Hematopoietic multipotent progenitor cell treated with erythropoietin and hydrocortisone succinate and interleukin-3 and kit ligand, for 6 days (in vitro differentiated cells): ENCODE results near the gene TSEN15.

Experiments used
- DNase-seq: peaks from one replicate; pipeline ENCODE4 v3.0.0-alpha.2; 2015

The TSEN15 gene

GRCh38 chr1:184051485-184052193, at the start of gene TSEN15:
TSEN15 (plus strand) TSS chr1:184051730; CDS start chr1:184051756, 26 bp downstream.
- DNase-seq, result peak; percentile 87

DNA sequence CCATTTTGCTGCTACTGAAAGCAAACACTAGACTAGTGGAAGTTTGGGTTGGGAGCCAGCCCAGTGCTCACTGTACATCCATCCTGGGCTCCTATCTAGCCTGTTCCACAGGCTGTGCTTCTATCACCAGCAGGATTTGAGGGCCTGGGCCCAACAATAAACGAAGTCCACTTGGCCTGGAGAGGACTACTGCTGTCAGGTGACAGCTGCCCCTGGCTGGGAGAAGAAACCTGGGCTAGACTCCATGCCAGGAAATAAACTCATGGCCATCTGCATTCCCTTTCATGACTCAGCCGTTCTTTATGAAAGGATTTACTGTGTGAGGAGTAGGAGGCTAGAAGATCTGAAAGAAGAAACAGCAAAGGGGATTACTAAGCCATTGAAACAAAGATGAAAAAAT, 49.5 kb upstream of the TSEN15 start:
- no peak for DNase-seq

DNA sequence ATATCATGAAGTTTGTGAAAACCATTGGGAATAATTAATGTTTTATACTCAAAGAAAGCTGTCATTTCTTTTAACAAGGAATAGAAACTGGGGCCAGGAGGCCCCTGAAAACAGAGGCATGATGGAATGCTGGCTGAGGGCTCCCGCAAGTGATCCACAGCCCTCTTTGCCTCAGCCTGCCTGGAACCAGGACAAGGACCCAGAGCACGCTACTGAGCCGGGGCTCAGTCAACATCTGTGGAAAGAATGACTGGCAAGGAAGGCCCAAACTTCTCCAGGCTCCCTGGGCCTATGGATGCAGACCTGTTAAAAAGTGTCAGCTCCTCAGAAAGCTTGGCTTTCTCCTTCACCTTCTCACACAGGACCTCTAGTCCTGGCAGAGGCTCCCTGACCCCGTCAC, 46.6 kb upstream of the TSEN15 start:
- DNase-seq, result no peak

- no peak for DNase-seq
Measured at GRCh38 chr1:184005506-184005905, 46.0 kb upstream of the TSEN15 start.

DNA sequence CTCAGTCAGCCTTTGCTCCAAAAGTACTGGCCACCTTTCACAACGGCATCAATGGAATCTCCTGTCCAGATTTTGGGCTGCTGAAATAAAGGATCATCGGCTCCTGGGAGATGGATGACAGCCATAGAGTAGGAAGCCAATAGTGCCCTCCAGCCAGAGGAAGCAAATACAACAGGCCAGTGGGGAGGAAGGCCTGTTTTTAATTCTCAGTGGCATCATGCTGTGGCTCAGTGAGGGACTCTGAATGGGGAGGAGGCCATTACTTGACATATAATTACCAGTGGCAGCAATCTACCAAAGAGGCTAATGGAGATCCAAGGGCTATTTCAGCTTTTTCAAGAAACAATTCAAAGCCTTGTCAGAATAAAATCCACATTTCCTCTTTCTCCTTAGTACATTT, 40.7 kb upstream of the TSEN15 start:
- DNase-seq, result no peak

DNA sequence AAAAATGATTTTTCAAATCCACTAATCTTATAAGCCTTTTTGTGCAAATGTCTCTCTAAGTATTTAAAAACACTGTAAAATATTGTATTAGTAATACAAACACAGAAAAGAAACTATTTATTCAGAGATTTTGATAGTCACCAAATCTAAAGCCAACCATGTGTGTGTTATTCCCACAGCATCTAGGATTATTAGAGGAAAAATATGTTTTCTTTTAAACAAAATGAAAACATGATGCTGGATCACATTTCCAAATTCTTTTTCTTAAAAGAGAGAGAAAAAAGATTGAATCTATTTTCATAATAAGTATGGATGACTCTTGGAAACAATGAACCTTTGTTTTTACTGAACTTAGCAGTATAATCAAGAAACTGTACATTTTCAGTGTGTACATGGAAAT, 39.3 kb upstream of the TSEN15 start:
- no peak for DNase-seq

DNA sequence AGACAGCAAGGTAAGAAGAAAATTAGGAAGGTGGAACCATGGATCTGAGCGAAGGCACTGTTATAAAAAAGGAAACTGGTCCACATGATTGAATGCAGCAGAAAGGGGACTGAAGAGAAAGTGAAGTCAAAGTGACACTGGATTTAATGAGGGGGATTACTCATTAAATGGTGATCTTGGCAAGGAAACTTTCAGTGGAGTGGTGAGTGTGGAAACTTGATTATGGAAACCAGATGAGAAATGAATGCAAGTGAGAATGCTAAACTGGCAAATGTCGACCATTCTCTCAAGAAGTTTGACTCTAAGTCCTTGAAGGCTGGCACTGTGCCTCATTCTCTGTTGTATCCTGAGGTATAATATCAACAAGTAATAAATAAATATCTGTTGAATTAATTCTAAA, 37.3 kb upstream of the TSEN15 start:
- DNase-seq, result no peak

GRCh38 chr1:184016169-184016568, 35.4 kb upstream of the TSEN15 start:
- DNase-seq, result no peak

- peak; percentile 49 for DNase-seq
Measured at GRCh38 chr1:184017306-184017705, 34.2 kb upstream of the TSEN15 start.

GRCh38 chr1:184018622-184019021, 32.9 kb upstream of the TSEN15 start:
- no peak for DNase-seq

DNA sequence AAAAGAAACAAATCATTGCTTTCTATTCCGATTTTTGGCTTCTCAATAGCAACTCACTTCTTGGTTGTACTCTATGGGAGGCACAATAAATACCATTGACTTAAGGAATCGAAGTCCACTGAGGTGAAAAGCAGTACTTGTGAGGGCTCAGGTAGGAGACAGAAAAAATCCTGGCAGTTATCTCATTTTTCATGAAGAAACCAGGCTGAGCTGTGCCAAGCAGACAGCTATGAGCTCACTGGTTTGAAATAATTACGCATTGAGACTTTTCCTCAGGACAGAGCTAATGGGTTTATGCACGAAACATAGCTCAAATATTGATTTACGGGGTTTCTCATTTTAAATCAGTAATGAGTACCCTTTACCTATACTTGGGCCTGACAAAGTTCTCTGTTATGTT, 32.5 kb upstream of the TSEN15 start:
- DNase-seq, result no peak

DNA sequence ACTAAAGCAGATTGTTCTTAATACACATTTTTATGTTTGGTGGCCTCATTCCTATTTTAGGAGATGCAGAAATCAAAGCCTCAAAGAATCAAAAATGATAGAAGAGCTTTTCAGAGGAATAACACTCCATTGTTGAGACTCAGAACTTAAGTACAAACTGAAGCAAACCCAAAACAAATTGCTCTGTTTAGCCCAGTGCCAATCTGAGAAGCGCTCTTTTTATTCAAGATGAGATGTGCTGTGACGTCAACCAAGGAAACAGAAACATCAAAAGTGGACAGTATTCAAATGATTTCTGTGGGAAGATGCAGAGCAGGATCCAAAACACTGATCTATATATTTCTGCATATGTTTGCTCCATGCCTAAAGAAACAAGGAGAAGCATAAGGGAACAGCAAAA, 32.0 kb upstream of the TSEN15 start:
- no peak for DNase-seq

- DNase-seq, result no peak
Measured at GRCh38 chr1:184020328-184020727, 31.2 kb upstream of the TSEN15 start.

- no peak for DNase-seq
Measured at GRCh38 chr1:184020855-184021254, 30.7 kb upstream of the TSEN15 start.

- DNase-seq, result no peak
Measured at GRCh38 chr1:184021728-184022127, 29.8 kb upstream of the TSEN15 start.

DNA sequence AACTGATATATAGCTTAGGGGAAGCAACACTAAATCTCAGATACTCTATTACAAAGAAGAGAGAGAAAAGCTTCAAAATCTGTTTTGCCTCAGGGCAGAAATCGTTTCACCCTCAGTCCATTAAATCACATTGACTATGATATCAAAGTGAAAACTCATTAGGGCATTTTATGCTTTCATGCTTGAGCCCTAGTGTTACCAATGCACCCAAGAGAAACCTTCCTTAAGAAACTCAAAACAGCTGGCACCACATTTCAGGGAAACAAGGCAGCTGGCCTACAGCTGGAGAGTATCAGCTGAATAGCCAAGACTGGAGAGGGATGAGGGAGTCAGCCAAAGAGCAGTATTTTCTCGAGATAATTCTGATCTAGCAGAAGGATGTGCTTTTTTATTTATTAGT, 28.9 kb upstream of the TSEN15 start:
- no peak for DNase-seq

DNA sequence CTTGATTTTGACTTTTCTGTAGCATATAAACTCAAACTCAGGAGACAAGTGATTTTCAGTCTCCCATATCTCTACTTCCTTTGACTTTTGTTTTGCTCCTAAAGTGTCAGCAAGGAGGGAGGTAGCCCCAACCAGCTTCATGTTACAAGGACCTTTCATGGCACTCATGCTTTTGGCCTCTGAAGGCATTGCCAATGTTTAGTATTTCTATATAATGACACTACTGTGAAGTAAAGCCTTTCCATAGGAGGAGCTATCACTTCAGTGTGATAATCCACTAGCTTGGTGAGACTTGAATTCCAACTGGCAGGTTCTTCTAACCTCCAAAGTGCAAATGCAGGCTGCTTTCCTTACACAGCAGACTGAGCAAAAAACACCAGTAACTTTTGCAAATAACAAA, 28.4 kb upstream of the TSEN15 start:
- DNase-seq, result no peak

DNA sequence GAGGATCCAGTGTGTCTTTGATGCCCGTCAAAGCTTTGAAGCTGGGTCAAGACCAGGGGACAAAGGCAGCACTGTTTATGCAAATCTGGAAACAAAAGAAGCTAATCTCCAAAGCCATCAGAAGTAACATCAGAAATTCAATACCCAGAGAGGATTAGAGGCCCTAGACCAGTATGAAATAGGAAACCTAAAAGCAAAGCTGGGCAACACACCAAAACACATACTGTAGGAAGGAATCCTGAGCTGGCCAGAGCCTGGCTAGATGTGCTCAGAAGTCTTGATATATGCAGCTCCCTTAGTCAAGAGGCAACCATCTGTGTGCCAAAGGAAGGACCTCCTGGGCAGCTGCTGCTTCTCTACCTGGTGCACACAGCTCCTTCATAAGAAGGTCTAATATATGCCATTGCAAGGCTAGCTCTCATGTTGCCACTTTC, 26.3 kb upstream of the TSEN15 start:
- DNase-seq, result no peak

GRCh38 chr1:184027826-184028695, 23.5 kb upstream of the TSEN15 start:
- DNase-seq, result no peak

- peak; percentile 54 for DNase-seq
Measured at GRCh38 chr1:184028854-184029623, 22.5 kb upstream of the TSEN15 start.

DNA sequence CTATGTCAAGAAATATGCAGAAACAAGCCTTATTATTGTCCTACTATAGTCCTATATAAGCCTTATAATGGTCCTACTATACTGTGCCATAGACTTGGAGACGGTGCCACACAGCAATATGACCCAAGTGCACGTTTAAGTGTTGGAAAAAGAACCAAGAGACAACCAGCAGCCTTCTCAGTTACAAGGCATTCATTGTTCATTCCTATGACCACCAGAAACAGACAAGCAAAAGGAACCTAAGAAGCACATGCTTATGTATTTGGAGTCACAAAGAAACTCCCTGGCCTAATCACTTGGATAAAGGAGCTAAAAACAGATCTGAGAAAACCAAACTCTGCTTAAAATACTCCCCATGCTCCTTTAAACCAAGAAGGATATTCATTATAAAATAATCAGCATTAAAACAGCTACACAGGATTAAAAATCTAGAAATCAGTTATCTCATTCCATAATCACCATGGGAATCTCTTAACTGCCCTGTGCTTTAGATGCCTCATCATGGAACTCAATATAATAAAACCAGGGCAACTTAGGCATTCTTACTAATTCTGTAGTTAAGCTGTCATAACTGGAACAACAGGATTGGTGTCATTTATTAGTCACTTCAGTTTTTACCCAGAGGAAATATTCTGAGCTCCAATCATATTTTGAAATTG, 21.0 kb upstream of the TSEN15 start:
- DNase-seq, result no peak

- DNase-seq, result no peak
Measured at GRCh38 chr1:184031092-184031408, 20.5 kb upstream of the TSEN15 start.
